GM11168 (cell line): Measurements from ENCODE around the gene SYT1.
"Not testable (repeated sequence)": the region's sequence is repeated elsewhere in the genome, so short reads cannot be mapped to it uniquely, and the experiment has no call there.

Experiments
- in situ Hi-C: fragments of 300-500 bp; cut with MboI; formaldehyde crosslinking; loops from one replicate; pipeline ENCODE4 v1.12.0; 2022; ENCODE audit warnings: low sequenced_read_pairs; ENCODE audit not compliant: unreplicated experiment

The SYT1 gene

DNA sequence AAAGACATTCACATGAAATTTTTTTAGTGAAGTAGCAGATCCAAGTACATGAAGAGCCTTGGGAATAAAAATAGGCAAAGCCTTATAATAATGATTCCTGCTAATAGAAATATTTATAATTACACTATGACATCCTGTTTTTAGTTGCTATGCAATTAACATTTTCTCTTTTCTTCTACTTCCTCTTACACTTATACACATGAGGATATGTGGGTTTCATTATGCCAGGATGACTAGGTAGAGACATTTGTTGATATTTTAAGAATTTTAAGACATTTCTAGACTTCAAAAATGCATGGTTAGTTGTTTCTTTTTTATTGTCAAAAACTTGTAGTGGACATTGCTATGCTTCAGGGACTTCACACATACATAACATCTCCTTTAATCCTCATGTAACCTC is 326.8 kb downstream of the SYT1 start:
- in situ Hi-C loops: no loop called here

DNA sequence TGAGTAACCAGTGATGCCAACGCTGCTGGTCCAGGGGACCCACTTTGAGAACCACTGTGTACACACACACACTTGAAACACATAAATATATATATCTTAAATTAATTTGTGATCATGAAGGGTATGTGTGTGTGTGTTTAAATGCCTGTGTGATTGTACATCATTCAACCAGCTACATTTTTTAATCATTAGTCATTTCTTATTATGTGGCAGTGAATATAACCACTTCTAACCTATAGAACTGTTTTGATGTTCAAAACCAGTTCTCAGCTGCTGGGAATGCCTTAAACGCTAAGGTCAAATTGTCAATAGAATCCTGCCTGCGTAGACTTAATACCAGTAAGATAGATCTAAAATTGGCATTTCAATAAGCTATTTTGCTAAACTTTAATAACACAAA is 330.0 kb downstream of the SYT1 start:
- in situ Hi-C loops: no loop called here

DNA sequence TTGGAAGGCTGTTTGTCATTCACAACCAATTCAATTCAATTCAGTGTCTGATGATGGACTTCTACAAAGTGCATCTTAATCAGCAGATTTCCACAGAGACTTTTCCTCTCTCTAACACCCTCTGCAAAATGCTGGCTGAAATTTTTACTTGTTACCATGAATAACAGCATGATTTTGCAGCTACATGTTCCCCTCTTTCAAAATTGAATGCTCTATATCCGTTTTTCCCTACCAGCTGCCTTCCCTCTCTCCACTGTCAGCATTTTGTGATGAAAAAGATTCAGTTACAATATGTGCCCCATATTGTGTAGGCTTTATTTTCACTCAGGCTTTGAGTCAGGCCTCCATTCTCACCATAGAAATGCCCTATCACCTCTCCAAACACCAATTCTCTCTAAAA is 334.6 kb downstream of the SYT1 start:
- in situ Hi-C loops: no loop called here

DNA sequence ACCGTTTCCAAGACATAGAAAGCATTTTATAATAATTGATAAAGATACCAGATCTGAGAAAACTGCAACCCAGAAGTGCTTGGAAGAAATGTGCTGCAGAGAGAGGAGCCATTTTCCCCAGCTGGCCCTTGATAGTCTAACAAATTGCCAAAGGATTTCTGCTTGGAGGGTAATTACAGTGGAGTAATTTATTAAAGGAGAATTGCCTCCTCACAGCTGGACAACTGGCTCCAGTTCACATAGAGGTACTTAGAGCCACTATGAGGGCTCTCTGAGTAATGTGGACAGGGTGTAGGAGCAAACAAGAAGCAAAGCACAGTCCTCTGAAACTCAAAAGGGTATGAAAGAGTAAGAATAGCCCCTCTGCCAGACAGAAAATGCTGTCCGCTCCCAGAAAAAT is 335.6 kb downstream of the SYT1 start:
- in situ Hi-C loops: no loop called here

DNA sequence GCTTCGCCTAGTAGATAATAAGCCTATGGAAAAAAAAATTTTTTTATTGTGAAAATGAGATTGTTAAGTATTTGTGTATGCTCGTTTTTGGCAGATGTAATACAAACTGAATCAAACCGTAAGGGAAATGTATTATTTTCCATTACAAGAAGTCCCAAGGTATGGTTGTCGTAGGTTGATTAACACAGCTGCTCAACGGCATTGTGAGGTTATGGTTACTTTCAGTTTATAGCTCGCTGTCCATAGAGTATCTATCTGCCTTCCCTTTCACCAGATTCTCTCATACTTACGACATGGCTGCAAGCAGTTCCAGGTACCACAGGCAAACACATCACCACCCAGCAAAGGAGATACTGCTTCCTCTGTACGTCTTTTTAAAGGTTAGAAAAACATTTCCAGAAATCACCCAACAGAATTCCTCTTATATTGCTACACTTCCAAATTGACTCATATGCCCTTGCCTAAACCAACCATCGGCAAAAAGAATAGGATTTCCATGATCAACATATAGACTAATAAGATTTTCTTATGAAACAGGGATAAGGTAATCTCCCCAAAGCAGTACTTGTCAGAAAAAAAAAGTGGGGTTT is 338.6 kb downstream of the SYT1 start:
- in situ Hi-C loops: no loop called here

DNA sequence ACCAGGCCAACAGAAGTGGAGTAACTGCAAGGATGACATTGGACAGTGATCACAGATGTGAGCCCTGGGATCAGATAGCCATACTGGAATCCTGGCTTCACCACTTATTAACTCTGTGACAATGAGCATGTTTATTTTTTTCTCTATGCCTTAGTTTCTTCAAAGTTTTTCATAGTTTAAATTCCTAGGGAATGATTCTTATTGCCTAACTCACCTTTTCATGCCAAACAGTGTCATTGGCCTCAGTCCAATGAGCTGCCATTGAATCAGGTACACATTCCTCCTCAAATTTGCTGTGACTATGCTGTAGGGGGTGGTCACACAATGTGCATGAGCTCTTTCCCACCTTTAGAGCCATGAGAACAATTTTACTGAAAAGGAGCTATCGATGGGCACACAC is 342.3 kb downstream of the SYT1 start:
- in situ Hi-C loops: no loop called here

DNA sequence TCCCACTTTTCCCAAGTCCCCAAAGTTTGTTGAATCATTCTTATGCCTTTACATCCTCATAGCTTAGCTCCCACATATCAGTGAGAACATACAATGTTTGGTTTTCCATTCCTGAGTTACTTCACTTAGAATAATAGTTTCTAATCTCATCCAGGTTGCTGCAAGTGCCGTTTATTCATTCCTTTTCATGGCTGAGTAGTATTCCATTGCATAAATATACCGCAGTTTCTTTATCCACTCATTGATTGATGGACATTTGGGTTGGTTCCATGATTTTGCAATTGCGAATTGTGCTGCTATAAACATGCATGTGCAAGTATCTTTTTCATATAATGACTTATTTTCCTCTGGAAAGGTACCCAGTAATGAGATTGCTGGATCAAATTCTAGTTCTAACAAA is 345.8 kb downstream of the SYT1 start:
- in situ Hi-C loops: not testable (repeated sequence)

DNA sequence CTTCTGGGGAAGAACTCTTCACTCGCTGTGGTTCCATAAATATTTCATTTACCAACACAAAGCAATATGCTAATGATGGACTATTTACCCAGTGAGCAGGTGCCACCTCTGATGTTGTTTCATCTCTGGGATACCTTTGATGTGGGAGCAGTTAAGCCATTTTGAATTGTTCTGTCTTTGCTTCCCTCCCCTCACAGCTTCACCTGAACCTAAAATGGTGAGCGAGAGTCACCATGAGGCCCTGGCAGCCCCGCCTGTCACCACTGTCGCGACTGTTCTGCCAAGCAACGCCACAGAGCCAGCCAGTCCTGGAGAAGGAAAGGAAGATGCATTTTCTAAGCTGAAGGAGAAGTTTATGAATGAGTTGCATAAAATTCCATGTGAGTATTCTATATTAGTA is 352.7 kb downstream of the SYT1 start:
- in situ Hi-C loops: no loop called here

DNA sequence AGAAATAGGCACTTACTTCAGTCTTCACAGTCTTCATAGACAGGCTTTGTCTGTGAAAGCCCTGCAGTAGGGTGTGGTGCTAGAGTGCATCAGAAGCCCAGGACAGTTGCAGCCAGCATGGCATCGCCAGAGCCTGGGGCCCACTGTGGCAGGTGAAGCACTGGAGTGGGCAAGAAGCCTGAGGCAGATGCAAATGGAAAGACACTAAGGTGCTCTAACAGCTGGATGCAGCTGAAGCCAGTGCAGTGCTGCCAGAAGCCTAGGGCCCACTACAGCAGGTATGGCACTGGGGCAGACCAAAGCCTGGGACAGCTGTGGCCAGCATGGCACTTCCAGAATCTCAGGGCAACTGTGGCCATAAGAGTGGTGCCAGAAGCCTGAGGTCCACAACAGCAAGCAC is 358.6 kb downstream of the SYT1 start:
- in situ Hi-C loops: no loop called here

DNA sequence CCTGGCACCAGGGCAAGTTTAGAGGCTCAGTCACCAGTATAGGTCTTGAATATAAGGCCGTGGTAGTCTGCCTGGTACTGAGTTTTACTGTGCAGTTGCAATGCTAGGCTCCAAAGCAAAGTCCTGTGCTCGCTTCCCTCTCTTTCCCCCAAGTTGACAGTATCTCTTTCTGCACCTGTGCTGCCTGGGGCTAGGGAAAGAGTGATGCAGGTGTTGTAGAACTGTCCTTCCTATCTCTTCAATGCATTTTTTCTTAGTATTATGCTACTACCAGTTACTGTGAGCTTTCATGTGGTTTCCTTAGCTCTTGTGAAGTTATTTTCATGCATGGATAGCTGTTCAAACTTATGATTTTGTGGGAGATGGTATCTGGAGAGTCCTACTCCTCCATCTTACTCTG is 359.2 kb downstream of the SYT1 start:
- in situ Hi-C loops: no loop called here

DNA sequence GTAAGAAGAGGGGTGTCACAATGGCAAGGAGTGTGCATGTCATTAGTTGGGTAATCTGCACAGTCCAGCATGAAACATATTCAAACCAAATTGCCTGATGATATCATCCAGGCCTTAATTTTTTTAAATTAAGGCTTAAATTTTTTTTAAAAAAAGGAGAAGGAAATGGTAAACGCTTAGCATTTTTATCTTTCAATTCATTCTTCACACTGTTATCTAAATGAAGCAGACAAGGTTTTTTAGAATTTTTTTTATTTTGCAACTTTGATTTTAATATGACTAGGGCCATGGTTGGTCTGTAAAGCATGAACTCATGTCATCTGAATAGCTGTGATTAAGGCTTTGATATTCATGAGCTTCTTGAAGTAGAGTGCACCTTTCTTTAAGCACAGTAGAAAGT is 362.5 kb downstream of the SYT1 start:
- in situ Hi-C loops: no loop called here

DNA sequence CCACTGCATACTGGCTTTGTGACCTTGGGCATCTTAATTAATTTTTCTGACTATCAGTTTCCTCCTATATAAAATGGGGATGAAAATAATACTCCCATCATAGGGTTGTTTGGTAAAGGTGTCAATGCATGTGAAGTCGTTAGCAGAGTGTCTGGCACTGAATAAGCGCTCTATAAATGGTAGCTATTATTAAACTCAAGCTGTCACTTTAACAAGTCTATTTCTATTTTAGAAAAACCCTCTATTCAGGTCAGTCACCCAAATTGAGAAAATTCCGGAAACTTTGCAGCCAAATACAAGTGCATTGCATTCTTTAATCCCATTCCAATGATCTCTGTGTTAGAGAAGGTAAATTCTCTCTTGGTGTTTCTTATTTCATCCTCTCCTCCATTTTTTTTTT is 363.1 kb downstream of the SYT1 start:
- in situ Hi-C loops: no loop called here

DNA sequence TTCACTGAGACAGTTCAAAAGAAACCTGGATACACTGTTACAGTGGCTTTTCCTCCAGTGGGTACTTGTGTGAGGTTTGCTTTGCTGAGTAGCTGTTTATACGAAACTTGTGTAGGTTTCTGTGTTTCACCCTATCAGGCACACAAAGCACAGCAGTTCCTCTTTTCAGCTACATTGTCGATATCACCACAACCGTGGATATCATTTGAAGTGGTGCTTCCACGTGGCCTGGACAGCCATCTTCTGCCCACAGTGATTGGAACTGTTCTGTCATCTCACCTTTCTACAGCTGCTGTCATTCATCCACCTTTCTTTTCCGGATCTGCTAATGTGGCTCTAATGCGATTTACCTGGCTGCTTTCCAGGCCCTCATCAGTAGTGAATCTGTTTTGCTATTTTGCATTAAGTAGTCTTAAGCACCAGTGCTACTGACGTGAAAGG is 368.8 kb downstream of the SYT1 start:
- in situ Hi-C loops: no loop called here

DNA sequence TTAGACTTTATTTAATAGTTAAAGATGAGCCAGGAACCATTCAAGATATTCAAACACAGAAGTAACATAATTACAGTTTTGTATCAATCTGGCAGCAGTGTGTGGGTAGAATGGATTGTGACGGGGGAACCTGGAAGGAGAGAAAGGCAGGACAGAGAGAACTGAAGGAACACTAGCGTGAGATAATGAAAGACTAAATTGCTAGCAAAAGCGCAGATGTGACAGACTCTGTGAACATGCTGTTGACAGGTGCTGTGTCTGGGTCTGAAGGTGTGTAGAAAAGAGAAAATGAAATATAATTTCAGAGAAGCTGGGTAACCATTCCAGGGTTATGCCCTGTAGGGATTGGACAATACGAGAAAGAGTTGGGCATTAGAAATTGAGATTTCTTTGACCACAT is 372.3 kb downstream of the SYT1 start:
- in situ Hi-C loops: no loop called here

DNA sequence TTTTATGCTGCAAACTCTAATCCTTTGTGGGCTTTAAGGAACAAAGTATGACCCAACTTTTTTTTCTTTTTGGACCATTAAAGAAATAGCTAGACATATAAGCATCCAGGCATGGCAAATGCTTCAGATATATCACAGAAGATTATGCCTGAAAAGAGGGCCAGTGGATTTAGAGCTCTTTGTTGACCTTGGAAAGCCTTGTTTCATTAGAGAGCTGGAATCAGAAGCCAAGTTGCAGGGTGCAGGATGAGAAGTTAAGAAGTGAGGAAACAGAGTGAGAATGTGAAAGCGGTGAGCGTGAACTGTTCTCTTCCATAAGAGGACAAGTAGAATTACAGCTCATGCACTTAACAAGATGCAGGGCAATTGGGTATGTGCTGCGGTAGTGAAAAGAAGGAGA is 373.7 kb downstream of the SYT1 start:
- in situ Hi-C loops: no loop called here

DNA sequence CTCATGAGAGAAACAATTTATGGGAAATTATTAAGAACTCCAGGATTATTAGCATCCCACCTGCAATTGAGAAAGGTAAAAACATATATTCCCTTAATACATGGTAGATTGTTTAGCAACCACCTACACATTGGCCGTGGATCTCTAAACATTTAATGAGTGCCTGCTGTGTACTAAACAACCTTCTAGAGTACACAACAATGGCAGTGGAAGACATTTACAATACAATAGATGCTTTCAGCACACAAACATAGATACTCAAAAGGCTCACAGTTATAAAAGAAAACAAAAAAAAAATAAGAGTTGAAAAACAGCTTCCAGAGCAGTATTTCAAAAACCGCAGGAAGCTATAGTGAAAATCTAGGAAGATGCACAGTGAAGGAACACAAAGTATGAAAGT is 382.9 kb downstream of the SYT1 start:
- in situ Hi-C loops: no loop called here

DNA sequence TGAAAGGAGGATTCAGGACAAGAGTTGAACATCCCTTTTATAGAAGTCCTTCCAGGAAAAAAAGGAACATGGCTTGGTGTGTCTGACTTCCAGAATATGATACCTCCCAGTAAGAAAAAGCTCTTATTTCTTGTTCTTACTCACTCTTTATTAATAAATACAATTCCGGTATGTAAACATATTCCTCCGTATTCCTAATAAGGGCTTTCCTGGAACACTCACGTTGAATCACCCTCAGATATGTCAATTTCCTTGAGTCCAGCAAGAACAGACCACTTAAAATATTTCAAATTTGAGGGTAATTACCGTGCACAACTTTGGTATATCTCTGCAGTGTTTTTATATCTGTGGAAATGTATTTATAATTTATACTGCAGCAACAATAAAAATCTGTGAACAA is 385.6 kb downstream of the SYT1 start:
- in situ Hi-C loops: no loop called here

DNA sequence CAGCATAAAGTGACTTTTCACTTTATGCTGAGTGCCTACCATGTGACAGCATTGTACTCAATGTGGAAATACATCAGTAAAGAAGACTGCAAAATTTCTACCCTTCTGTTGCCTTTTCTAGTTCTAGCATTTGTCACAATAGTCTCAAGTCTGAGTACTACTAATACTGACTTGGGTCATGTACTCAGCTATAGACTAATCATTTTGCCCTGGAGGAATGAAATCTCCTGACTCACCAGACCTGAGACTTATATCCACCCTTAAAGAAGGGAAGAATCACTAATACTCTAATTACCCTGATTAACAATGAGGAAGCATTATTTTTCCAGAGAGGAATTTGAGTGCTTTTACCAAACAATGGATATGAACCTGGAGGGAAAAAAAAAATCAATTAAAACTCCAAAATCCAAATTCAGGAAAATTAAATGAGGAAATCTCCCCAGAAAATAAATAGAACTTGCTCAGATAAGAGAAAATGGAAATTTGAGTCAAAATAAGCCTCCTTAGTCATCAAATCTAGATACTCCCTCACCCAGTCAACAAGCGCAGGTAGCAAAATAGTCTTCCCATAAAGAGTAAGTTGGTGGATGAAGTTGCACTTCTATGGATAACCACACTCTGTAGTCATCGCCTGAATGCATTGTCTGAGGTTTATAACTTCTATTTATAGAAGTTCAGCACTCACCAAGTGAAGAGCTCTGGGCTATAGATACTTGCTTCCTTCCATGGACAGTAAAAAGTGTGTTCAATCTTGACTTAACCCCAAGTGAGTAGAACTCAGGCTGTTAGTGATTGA is 386.6 kb downstream of the SYT1 start:
- in situ Hi-C loops: no loop called here

DNA sequence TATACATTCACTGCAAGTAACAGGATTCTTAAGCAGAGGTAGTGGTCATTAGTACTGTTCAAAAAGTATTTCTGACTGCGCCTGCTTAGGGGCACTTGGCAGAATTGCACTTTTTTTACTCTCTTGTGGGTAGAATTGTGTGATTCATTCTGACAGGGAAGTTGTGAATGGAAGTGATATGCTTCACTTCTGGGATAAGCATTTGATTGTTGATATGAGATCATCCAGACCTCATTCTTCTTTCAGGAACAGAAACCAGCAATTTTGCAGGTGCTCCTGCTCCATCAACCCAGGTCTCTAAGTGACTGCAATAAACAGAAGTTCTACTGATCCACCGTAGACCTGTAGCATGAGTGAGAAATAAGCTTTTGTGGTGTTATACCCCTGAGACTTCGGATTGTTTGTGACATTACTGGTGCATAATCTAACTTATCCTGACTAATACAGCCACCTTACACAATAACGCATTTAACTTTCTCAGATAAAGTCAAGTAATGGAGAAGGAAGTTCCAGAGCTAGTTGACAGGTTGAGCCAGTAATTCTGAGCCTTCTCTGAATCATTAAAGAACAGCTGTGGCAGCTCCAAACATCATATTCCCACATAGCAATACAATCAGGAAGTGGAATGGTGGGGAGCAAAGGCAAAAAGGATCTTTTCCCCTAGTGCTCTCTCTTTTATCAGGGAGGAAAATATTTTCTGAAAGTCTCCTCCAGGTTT is 387.9 kb downstream of the SYT1 start:
- in situ Hi-C loops: no loop called here

DNA sequence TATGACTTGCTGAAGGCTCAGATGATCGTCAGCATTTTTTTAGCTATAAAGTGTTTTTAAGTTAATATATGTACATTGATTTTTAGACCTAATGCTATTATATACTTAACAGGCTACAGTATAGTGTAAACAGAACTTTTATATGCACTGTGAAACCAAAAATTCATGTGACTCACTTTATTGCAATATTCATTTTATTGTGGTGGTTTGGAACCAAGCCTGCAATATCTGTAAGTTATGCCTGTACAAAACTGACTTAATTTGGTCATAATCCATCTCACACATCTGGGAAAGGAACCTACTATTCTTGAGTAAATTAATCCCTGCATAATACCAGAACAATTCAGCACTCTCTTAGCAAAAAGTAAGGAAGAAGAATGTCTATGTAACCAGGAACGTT is 390.7 kb downstream of the SYT1 start:
- in situ Hi-C loops: no loop called here

DNA sequence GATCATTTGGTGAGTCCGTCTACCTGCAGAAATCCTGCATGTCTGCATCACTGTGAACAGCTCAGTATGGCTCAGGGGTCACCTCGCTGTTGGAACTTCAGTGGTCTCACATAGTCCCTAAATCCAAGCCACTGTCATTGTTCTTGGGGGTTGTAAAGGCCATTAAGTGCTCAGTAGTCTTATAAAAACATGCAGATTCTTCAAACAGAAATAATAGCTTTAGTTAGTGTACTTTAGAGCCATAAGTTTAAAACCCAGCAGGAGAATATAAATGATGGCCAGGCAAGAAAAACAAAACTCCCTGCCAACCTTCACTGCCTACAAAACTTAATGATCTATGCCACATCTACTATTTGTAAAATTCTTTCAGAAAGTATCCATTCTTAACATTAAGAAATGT is 396.3 kb downstream of the SYT1 start:
- in situ Hi-C loops: no loop called here

DNA sequence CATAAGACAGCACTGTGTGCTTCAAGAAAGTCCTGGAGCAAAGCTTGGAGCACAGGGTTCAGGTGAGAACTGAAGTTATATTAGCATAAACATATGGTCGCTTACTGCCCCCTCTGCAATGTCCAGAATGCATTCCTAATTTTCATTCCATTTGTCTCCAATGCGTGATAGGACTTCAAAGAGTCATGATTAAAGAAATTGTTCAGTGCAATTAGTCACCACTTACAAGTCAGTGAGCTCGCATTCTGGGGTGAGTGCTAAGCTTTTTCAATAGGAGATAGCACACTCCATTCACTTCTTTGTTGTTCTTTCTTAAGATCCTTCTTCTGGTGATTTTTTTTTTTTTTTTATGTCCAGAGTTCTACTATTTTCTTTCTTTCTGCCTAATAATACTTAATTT is 398.4 kb downstream of the SYT1 start:
- in situ Hi-C loops: no loop called here
